GM21423 (cell line): ENCODE data around the gene HSP90B1.

Experiments
- ATAC-seq: cut with Tn5 transposase; IDR thresholded peaks from one replicate; pipeline ENCODE4 v1.9.1; 2021; ENCODE audit warnings: mild to moderate bottlenecking, moderate library complexity; ENCODE audit not compliant: unreplicated experiment

Gene HSP90B1

GRCh38 chr12:103930034-103930786 lies at the start of gene HSP90B1:
HSP90B1 (plus strand) TSS chr12:103930410; CDS start chr12:103930516, 106 bp downstream.
- ATAC-seq: peak; percentile 59

GRCh38 chr12:103881261-103881660 lies 48.9 kb upstream of the HSP90B1 start:
- no peak for ATAC-seq

DNA sequence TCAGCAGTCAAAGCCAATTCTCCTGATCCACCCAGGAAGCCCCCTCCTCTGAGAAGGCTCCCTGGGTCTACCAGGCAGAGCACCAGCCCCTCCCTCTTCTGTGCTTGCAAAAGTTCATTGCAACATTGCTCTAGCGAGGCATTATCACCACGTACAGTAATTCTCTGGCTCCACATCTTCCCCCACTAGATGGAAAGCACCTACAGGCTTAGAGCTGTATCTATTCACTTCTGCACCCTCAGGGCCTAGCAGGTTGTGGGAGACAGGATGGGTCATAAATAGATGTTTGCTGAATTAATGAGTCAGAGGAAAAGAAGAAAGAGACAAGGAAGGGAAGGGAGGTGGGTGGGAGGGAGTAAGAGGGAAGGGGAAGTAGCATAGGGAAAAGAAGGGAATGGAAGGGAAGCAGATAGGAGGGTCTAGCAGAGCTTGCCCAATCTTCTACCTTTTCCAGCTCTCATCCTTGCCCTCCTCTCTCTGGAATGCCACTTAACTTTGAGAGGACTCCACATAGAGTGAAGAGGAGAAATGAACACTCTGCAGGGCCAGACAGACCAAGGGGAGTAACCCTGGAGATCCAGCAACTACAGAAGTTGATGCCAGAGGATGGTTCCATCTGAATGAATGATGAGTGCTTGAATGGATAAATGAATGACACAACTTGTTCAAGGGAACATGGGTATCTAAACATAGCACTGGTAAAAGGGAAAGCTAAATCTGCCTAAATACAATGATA lies 47.2 kb upstream of the HSP90B1 start:
- ATAC-seq: no peak

DNA sequence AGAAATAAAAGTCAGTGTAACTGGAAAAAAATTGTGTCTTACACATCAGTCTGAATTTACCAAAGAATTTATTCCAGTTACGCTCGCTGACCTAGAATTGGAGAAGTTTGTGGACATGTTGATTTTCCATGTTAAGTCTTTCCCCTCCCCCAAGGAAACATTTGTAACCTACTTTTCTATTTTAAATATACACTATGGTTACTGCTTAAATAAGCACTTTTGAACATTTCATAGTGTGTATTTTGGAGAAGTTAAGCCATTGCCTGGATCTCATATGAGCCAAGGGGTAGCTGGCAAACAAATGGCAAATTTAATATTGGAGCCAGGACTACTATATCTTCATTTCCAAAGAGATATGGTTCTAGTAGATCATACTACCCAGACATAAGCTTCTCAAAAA lies 46.3 kb upstream of the HSP90B1 start:
- no peak for ATAC-seq

- ATAC-seq: no peak
Measured at GRCh38 chr12:103884316-103884715, 45.9 kb upstream of the HSP90B1 start.

GRCh38 chr12:103886195-103886797 lies 43.9 kb upstream of the HSP90B1 start:
- no peak for ATAC-seq

DNA sequence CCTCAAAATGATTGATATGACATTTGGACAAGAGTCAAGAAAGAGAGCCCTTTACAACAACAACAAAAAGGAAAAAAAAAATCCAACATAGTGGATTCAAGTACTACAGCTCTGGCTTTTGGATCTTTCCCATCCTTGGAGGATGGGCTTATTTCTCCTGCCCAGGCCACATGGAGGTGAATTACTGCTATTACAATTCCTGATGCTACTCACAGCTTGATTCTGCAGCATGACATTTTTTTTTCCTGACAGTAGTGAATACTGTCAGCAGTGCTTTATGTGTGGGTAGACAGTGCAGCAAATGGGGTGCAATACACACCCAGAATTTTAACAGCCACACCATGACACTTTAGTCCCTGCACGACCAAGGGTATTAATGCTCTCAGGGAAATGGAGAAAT lies 42.5 kb upstream of the HSP90B1 start:
- ATAC-seq: no peak

GRCh38 chr12:103897316-103897715 lies 32.9 kb upstream of the HSP90B1 start:
- ATAC-seq: no peak

DNA sequence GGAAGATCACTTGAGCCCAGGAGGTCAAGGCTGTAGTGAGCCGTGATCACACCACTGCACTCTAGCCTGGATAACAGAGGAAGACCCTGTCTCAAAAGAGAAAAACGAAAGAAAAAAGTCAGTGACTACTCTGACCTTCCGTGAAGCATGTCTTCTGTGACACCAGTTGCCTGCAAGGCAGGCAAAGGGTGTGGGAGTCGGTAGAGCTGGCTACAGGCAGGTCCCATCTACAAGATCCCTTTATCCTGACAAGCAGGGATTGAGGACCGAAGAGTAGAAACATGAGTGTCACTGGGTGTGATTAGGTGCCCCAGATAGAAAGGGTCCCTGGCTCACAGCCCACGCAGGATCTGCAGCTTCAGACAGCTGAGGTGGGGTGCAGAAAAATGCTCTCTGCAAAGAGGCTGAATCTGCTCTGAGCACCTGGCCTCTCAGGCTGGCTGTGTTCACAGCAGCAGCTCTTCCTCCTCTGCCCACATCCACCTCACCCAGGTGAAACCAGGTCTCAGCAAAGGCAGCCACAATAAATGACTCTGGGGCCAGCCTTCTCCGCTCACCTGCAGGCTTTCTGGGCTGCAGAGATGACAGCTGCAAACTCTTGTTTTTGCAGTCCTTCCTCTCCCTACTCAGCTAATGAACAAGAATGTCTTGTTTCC lies 28.6 kb upstream of the HSP90B1 start:
- ATAC-seq: no peak

GRCh38 chr12:103903993-103904392 lies 26.2 kb upstream of the HSP90B1 start:
- ATAC-seq: no peak

- ATAC-seq: no peak
Measured at GRCh38 chr12:103905730-103906349, 24.4 kb upstream of the HSP90B1 start.

GRCh38 chr12:103908246-103908541 lies 22.0 kb upstream of the HSP90B1 start:
- no peak for ATAC-seq

DNA sequence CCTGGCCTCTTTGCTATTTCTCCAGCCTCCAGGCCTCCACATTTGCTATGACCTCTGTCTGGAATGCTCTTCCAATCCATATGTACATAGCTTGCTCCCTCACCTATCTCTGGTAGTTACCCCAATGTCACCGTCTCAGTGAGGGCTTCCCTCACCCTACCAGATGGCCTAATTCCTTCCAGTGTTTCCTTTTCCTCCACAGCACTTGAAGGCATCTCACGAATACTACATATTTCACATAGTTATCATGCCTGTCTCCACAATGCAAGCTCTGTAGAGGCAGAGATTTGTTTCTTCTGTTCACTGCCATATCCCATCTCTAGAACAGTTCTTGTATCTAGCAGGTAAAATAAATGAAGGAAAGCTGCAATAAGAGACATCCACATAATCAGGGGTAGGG lies 21.3 kb upstream of the HSP90B1 start:
- no peak for ATAC-seq

DNA sequence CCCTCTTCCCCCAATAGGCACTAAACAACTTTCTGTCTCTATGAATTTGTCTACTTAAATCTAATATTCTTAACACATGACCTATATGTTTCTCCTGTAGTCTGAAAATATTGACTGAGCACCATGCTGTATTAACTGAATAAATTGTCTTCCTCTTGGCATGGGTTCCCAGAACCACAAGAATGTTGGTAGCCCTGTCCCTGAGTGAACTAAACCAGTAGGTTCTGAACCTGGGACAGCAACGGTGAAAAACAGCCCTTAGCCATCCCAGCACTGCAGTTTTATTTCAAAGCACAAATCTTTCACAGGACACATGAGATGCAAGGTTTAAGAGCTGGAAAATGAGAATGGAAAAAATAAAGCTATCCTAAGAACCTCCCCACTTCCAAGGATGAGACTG lies 20.4 kb upstream of the HSP90B1 start:
- no peak for ATAC-seq

GRCh38 chr12:103912069-103912468 lies 18.1 kb upstream of the HSP90B1 start:
- no peak for ATAC-seq

- ATAC-seq: no peak
Measured at GRCh38 chr12:103913100-103913499, 17.1 kb upstream of the HSP90B1 start.

GRCh38 chr12:103915306-103915705 lies 14.9 kb upstream of the HSP90B1 start:
- no peak for ATAC-seq

- ATAC-seq: no peak
Measured at GRCh38 chr12:103917873-103918272, 12.3 kb upstream of the HSP90B1 start.

DNA sequence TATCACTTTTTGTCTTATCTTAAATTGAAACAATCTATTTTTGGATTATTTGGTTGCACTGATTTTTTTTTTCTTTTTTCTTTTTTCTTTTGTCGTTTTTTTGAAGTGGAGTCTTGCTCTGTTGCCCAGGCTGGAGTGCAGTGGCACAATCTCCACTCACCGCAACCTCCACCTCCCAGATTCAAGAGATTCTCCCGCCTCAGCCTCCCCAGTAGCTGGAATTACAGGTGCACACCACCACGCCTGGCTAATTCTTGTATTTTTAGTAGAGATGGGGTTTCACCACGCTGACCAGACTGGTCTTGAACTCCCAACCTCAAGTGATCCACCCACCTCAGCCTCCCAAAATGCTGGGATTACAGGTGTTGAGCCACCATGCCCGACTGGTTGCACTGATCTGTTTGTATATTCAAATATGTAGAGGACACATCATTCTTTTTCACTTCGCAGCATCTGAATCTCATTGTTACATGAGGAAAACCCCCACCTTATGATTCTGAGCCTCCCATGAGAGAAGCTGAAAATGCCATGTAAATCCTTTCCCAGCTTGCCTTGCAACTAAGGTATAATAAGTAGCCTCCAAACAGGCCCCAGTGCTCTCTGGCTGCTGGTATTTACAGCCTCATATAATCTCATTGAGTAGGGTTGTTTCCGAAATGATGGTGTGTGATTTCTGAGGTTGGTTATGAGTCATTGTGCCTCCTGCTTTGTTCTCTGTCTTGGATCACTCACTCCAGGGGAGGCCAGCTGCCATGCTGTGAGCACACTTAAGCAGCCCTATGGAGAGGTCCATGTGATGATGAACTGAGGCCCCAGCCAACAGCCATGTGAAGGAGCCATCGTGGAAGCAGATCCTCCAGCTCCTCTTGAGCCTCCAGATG lies 5.2 kb upstream of the HSP90B1 start:
- peak; percentile 33 for ATAC-seq

DNA sequence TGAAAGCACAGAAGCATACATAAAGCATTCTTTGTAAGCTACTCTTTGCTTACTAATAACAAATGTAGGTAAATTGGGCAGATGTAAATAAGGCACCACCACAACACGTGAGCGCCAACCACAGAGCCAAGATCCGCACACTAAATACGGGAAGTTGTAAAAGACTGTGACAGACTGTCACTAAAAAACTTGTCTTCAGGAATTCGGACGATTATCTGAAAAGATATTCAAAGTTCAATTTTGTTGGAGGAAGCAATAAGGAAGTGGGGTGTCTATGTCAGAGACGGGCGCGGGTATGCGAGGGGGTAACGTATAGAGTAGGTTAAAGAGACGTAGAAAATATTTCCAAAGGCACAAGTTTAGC lies 1.5 kb upstream of the HSP90B1 start:
- peak; percentile 14 for ATAC-seq
